ENCODE measurements around the gene XPO6.
A peak's percentile ranks its signal among the peaks of the same experiment; 100 is the strongest.

The XPO6 gene

DNA sequence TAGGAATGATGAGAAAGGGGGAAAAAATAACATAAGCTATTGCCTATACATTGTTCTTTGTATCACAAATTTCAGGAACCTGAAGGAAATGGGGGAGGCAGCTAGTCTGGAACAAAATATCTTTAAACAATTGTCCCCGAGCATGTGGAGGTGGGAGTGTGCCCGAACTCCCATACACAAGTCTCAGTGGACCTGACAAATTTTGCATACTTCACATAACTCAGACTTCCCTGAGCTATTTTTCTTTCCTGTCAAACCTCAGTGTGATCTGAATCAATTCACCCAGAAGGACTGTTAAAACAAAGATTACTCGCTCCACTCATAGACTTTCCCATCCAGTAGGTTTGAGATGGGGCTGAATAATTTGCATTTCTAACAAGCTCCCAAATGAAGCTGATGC, 1.6 kb upstream of the XPO6 start:
- no peaks in the 10 kb centered on the region for H3F3A ChIP-seq (ENCODE audit: low read depth)
- H3K79me2 ChIP-seq (ENCODE audit: insufficient read depth, low read length) = peaks cover 32% of the 10 kb centered on the region
- H3K4me2 ChIP-seq (ENCODE audit: low read depth, low read length, poor library complexity, severe bottlenecking) = no peak overlapping the region
- H4K20me1 ChIP-seq (ENCODE audit: insufficient read depth, low read length, poor library complexity, severe bottlenecking) = peaks cover 26% of the 10 kb centered on the region
- no peaks in the 10 kb centered on the region for H3K9me3 ChIP-seq (ENCODE audit: insufficient read depth, low read depth, low read length)
- H3K9me2 ChIP-seq (replicated peaks; ENCODE audit: low read depth, low read length) = no peaks in the 10 kb centered on the region
- no peaks in the 10 kb centered on the region for H3K36me3 ChIP-seq (ENCODE audit: insufficient read depth, low read length)
- H3K9ac ChIP-seq (ENCODE audit: low read depth, low read length, poor library complexity, severe bottlenecking) = no peak overlapping the region
- no peaks in the 10 kb centered on the region for H3K27me3 ChIP-seq (ENCODE audit: insufficient read depth, low read length, poor library complexity, severe bottlenecking)
- H3K4me3 ChIP-seq (ENCODE audit: low read length, poor library complexity, severe bottlenecking) = no peak overlapping the region
- TF ChIP-seq EZH2phosphoT487 (IDR thresholded peaks at IDR 0.05; ENCODE audit: borderline replicate concordance) = no peak
- TF ChIP-seq CTCF (conservative IDR thresholded peaks at IDR 0.05; ENCODE audit: low read length) = no peak
- H2AFZ ChIP-seq (ENCODE audit: low read length) = no peak overlapping the region
- peaks cover 25% of the 10 kb centered on the region for H3K4me1 ChIP-seq (ENCODE audit: insufficient read depth, low read length, poor library complexity, severe bottlenecking)

DNA sequence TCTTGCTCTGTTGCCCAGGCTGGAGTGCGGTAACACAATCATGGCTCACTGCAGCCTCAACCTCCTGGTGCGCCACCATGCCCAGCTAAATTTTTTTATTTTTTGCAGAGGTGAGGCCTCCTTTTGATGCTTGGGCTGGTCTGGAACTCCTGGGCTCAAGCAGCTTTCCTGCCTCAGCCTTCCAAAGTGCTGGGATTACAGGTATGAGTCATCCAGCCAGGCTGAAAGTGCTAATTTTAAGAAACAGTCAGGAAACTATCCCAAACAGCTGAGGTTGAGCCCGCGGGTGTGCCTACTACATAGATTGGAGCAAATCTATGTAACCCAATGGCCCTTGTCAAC, 738 bp upstream of the XPO6 start:
- Histone ChIP-seq H4K20me1 (ENCODE audit: insufficient read depth, low read length, poor library complexity, severe bottlenecking) (peaks cover 35% of the 10 kb centered on the region), H3K36me3 (ENCODE audit: insufficient read depth, low read length) (0 out of 2 replicates have a peak, but pooled peaks cover 2% of the 10 kb centered on the region), H3F3A (ENCODE audit: low read depth) (no peaks in the 10 kb centered on the region), H3K9ac (ENCODE audit: low read depth, low read length, poor library complexity, severe bottlenecking) (peak overlapping the region; percentile 82), H3K4me3 (ENCODE audit: low read length, poor library complexity, severe bottlenecking) (peak overlapping the region; percentile 76), H3K27me3 (ENCODE audit: insufficient read depth, low read length, poor library complexity, severe bottlenecking) (no peaks in the 10 kb centered on the region), H3K4me2 (ENCODE audit: low read depth, low read length, poor library complexity, severe bottlenecking) (peak overlapping the region; percentile 97), H2AFZ (ENCODE audit: low read length) (peak overlapping the region; percentile 100), H3K9me2 (replicated peaks; ENCODE audit: low read depth, low read length) (no peaks in the 10 kb centered on the region), H3K4me1 (ENCODE audit: insufficient read depth, low read length, poor library complexity, severe bottlenecking) (peaks cover 34% of the 10 kb centered on the region), H3K79me2 (ENCODE audit: insufficient read depth, low read length) (peaks cover 41% of the 10 kb centered on the region), H3K9me3 (ENCODE audit: insufficient read depth, low read depth, low read length) (no peaks in the 10 kb centered on the region)
- TF ChIP-seq EZH2phosphoT487 (IDR thresholded peaks at IDR 0.05; ENCODE audit: borderline replicate concordance) (no peak), CTCF (conservative IDR thresholded peaks at IDR 0.05; ENCODE audit: low read length) (no peak)

DNA sequence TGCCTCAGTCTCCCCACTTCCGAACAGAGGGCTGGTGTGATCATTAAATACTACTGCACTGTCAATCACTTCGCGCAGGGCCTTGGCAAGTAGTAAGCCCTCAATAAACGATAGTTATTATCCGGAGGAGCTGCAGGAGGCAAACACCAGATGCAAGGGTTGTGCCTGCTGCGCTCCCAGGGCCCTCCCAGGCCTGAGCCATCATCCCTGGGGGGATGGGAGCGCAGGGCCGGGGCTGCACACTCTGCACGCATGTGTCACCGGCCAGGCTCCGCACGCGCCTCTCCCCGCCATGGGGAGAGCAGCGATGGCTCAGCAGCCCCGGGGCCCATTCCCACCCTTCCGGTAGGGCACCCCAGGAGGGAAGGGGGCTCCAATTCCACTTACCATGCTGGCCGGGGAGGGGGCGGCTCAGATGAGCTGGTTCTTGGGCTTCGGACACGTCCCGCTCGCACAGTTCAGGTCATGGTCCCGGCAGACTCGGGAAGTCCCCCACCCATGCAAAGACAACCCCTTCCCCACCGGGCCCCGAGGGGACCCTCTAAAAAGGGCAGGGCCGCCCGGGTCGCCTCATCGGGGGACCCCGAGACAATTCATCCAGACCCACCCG, 681 bp downstream of the XPO6 start:
- Histone ChIP-seq H3K36me3 (ENCODE audit: insufficient read depth, low read length) (0 out of 2 replicates have a peak, but pooled peaks cover 3% of the 10 kb centered on the region), H3F3A (ENCODE audit: low read depth) (no peaks in the 10 kb centered on the region), H3K4me1 (ENCODE audit: insufficient read depth, low read length, poor library complexity, severe bottlenecking) (peaks cover 38% of the 10 kb centered on the region), H3K27me3 (ENCODE audit: insufficient read depth, low read length, poor library complexity, severe bottlenecking) (no peaks in the 10 kb centered on the region), H2AFZ (ENCODE audit: low read length) (no peak overlapping the region; the same call in 1 of the 2 replicates), H3K9me3 (ENCODE audit: insufficient read depth, low read depth, low read length) (no peaks in the 10 kb centered on the region), H3K79me2 (ENCODE audit: insufficient read depth, low read length) (peaks cover 55% of the 10 kb centered on the region), H3K4me2 (ENCODE audit: low read depth, low read length, poor library complexity, severe bottlenecking) (peak overlapping the region; percentile 78), H4K20me1 (ENCODE audit: insufficient read depth, low read length, poor library complexity, severe bottlenecking) (peaks cover 49% of the 10 kb centered on the region), H3K4me3 (ENCODE audit: low read length, poor library complexity, severe bottlenecking) (peak overlapping the region; percentile 76), H3K9me2 (replicated peaks; ENCODE audit: low read depth, low read length) (no peaks in the 10 kb centered on the region), H3K9ac (ENCODE audit: low read depth, low read length, poor library complexity, severe bottlenecking) (peak overlapping the region; percentile 89)
- TF ChIP-seq EZH2phosphoT487 (IDR thresholded peaks at IDR 0.05; ENCODE audit: borderline replicate concordance) (no peak), CTCF (conservative IDR thresholded peaks at IDR 0.05; ENCODE audit: low read length) (no peak)
